GM19395 (cell line): ENCODE data around the gene CDK10.
"Not testable (repeated sequence)": the region's sequence is repeated elsewhere in the genome, so short reads cannot be mapped to it uniquely, and the experiment has no call there.

Source experiments
- ATAC-seq: cut with Tn5 transposase; IDR thresholded peaks from one replicate; pipeline ENCODE4 v1.9.1; 2021; ENCODE audit warnings: mild to moderate bottlenecking, moderate library complexity; ENCODE audit not compliant: unreplicated experiment

CDK10 gene

GRCh38 chr16:89686520-89687091 lies at the start of gene CDK10:
Gene CDK10 (plus strand): TSS chr16:89686689. CDS start chr16:89686711, 22 bp downstream.
- ATAC-seq, result peak; percentile 77

- no peak for ATAC-seq
Measured at GRCh38 chr16:89637379-89637778, 49.1 kb upstream of the CDK10 start.

- no peak for ATAC-seq
Measured at GRCh38 chr16:89638455-89638854, 48.0 kb upstream of the CDK10 start.

- ATAC-seq, result no peak
Measured at GRCh38 chr16:89639385-89639784, 47.1 kb upstream of the CDK10 start.

- no peak for ATAC-seq
Measured at GRCh38 chr16:89641458-89642119, 44.9 kb upstream of the CDK10 start.

GRCh38 chr16:89642574-89642973 lies 43.9 kb upstream of the CDK10 start:
- no peak for ATAC-seq

GRCh38 chr16:89643769-89644300 lies 42.7 kb upstream of the CDK10 start:
- ATAC-seq, result no peak

- ATAC-seq, result no peak
Measured at GRCh38 chr16:89645122-89645521, 41.4 kb upstream of the CDK10 start.

GRCh38 chr16:89646270-89646669 lies 40.2 kb upstream of the CDK10 start:
- ATAC-seq, result no peak

- no peak for ATAC-seq
Measured at GRCh38 chr16:89646906-89647305, 39.6 kb upstream of the CDK10 start.

- no peak for ATAC-seq
Measured at GRCh38 chr16:89651584-89651983, 34.9 kb upstream of the CDK10 start.

GRCh38 chr16:89653656-89654295 lies 32.7 kb upstream of the CDK10 start:
- ATAC-seq, result no peak

GRCh38 chr16:89655062-89655643 lies 31.3 kb upstream of the CDK10 start:
- ATAC-seq, result no peak

GRCh38 chr16:89656435-89657121 lies 29.9 kb upstream of the CDK10 start:
- ATAC-seq, result no peak

GRCh38 chr16:89657442-89658220 lies 28.9 kb upstream of the CDK10 start, which contains the start of the genes CHMP1A and SPATA33:
Gene CHMP1A (minus strand): TSS chr16:89657708. CDS start chr16:89657588, 120 bp downstream.
Gene SPATA33 (plus strand): TSS chr16:89657836. CDS start chr16:89657912, 76 bp downstream.
- peak; percentile 92 for ATAC-seq

GRCh38 chr16:89658221-89658879 lies 28.1 kb upstream of the CDK10 start:
- ATAC-seq, result no peak

- no peak for ATAC-seq
Measured at GRCh38 chr16:89660146-89660545, 26.3 kb upstream of the CDK10 start.

GRCh38 chr16:89661215-89661614 lies 25.3 kb upstream of the CDK10 start:
- no peak for ATAC-seq

GRCh38 chr16:89664238-89664637 lies 22.3 kb upstream of the CDK10 start:
- not testable (repeated sequence) for ATAC-seq

GRCh38 chr16:89667000-89667399 lies 19.5 kb upstream of the CDK10 start:
- not testable (repeated sequence) for ATAC-seq
